ENCODE data around the gene GNAL. TPM values are rescaled to one million over a fixed set of nuclear protein-coding genes. Genes with fewer than 3 reads are reported as not detected.

GNAL gene
- total RNA-seq, 1 experiment from 2014 or later: 24.0 TPM

GRCh38 chr18:11851146-11851805 lies 162.2 kb downstream of the GNAL start, which contains the start of gene CHMP1B:
Gene CHMP1B, plus strand, starts transcription at chr18:11851413. Its CDS starts 99 bp downstream, at chr18:11851512.
- Histone ChIP-seq H2BK20ac (ENCODE audit: low read depth, low read length, poor library complexity, severe bottlenecking) (no peak within 1 kb of the TSS), H3K56ac (ENCODE audit: insufficient read length, low read depth, low read length) (no peak within 1 kb of the TSS)
- peaks cover 24 to 28% of the 10 kb centered on the region in 2 experiments for H3K4me1 Mint-ChIP-seq

More at GRCh38 chr18:11851146-11851805, 162.2 kb downstream of the GNAL start, which contains the start of gene CHMP1B:
- no peak within 1 kb of the TSS for H4K8ac ChIP-seq (replicated peaks; ENCODE audit: insufficient read length, low read depth, low read length)
- H3K9ac ChIP-seq (ENCODE audit: extremely low read depth, insufficient read length, low read length): peak within 1 kb of the TSS; percentile 94
- peak within 1 kb of the TSS; percentile 76 for H3K18ac ChIP-seq (ENCODE audit: insufficient read length, low read depth, low read length)
- H3T11ph ChIP-seq (ENCODE audit: low read length): peak within 1 kb of the TSS; percentile 23
- H3K23ac ChIP-seq (ENCODE audit: insufficient read length, low read depth, low read length): no peak within 1 kb of the TSS
- H3K4ac ChIP-seq (ENCODE audit: low read depth, low read length): no peak within 1 kb of the TSS
- Mint-ChIP-seq H3K27ac (peak within 1 kb of the TSS; percentile 99 to 100 (median 100)), H3K36me3 (ENCODE audit: insufficient read depth in 1 of 3, low read depth in 3 of 3) (peaks cover 2 to 4% (median 2%) of the 10 kb centered on the region in 3 experiments; a peak in 3 of 7 replicates), H3K27me3 (ENCODE audit: low read depth) (peaks cover 2% of the 10 kb centered on the region; the same call in 1 of the 2 replicates), H3K4me3 (peak within 1 kb of the TSS; percentile 100), H3K9me3 (no peaks in the 10 kb centered on the region; a peak in 1 of 5 replicates)
- peak; percentile 97 for DNase-seq
- no peaks in the 10 kb centered on the region for H4K20me1 ChIP-seq (ENCODE audit: control insufficient read depth, insufficient read depth, insufficient read length)
- H3K23me2 ChIP-seq (ENCODE audit: insufficient read length, low read depth, low read length, poor library complexity, severe bottlenecking): peaks cover 10% of the 10 kb centered on the region
- no peaks in the 10 kb centered on the region for H3K79me1 ChIP-seq (ENCODE audit: insufficient read depth, low read depth, low read length, poor library complexity, severe bottlenecking)
- no peak within 1 kb of the TSS for H2AFZ ChIP-seq (ENCODE audit: low read length)
- 0 out of 2 replicates have a peak within 1 kb of the TSS, but pooled peaks have one; percentile 65 for H2BK15ac ChIP-seq (ENCODE audit: low read depth, low read length)
- no peaks in the 10 kb centered on the region for H3K9me3 ChIP-seq (ENCODE audit: control insufficient read depth, low read depth, low read length)
- H2BK120ac ChIP-seq (ENCODE audit: low read depth, low read length, poor library complexity, severe bottlenecking): no peak within 1 kb of the TSS
- H2BK5ac ChIP-seq (ENCODE audit: insufficient read length, low read length): peak within 1 kb of the TSS; percentile 1
- peak within 1 kb of the TSS; percentile 10 for H4K91ac ChIP-seq (ENCODE audit: insufficient read length, low read depth, low read length)
- peaks cover 18% of the 10 kb centered on the region; the same call in 1 of the 2 replicates for H3K79me2 ChIP-seq (ENCODE audit: insufficient read depth, low read length)
- H3K14ac ChIP-seq (ENCODE audit: insufficient read depth, low read length): peak within 1 kb of the TSS; percentile 93
- WGBS (ENCODE audit: extremely low coverage, insufficient read length, low lambda C conversion rate): no CpG with 5 or more reads among the region's 53 CpGs
- H2AK5ac ChIP-seq (ENCODE audit: insufficient read length, low read length): no peak within 1 kb of the TSS
- H3K27ac ChIP-seq (ENCODE audit: insufficient read length, low read depth, low read length): peak within 1 kb of the TSS; percentile 43
- no peak for TF ChIP-seq CTCF (conservative IDR thresholded peaks at IDR 0.05)
- H4K5ac ChIP-seq (ENCODE audit: insufficient read length, low read depth, low read length): peak within 1 kb of the TSS; percentile 14
- H3K4me1 ChIP-seq (ENCODE audit: insufficient read depth, low read length): no peaks in the 10 kb centered on the region; the same call in 1 of the 2 replicates
- no peak within 1 kb of the TSS for H2BK12ac ChIP-seq (ENCODE audit: insufficient read length, low read depth, low read length)
- no peaks in the 10 kb centered on the region for H3K27me3 ChIP-seq (ENCODE audit: insufficient read depth, low read length)
- H3K4me2 ChIP-seq (ENCODE audit: insufficient read depth, insufficient read length, low read length): peak within 1 kb of the TSS; percentile 94
